HG02759 (cell line): Measurements from ENCODE around the gene TMEM44.
A peak's percentile ranks its signal among the peaks of the same experiment; 100 is the strongest.
"Not testable (repeated sequence)": the region's sequence is repeated elsewhere in the genome, so short reads cannot be mapped to it uniquely, and the experiment has no call there.

Source experiments
- ATAC-seq: cut with Tn5 transposase; IDR thresholded peaks from one replicate; pipeline ENCODE4 v1.9.1; 2021; ENCODE audit warnings: mild to moderate bottlenecking, moderate library complexity; ENCODE audit not compliant: unreplicated experiment

TMEM44 gene

GRCh38 chr3:194556086-194557056 is 76.8 kb downstream of the TMEM44 start:
- no peak for ATAC-seq

GRCh38 chr3:194555175-194556062 is 77.8 kb downstream of the TMEM44 start:
- ATAC-seq: no peak

GRCh38 chr3:194554473-194555123 is 78.6 kb downstream of the TMEM44 start:
- no peak for ATAC-seq

- ATAC-seq: no peak
Measured at GRCh38 chr3:194552327-194552949, 80.8 kb downstream of the TMEM44 start.

- ATAC-seq: no peak
Measured at GRCh38 chr3:194549853-194550252, 83.4 kb downstream of the TMEM44 start.

- ATAC-seq: no peak
Measured at GRCh38 chr3:194548346-194549321, 84.6 kb downstream of the TMEM44 start.

- ATAC-seq: no peak
Measured at GRCh38 chr3:194547042-194547441, 86.2 kb downstream of the TMEM44 start.

GRCh38 chr3:194545538-194545937 is 87.7 kb downstream of the TMEM44 start:
- ATAC-seq: not testable (repeated sequence)

GRCh38 chr3:194543550-194543949 is 89.7 kb downstream of the TMEM44 start:
- ATAC-seq: no peak

GRCh38 chr3:194541483-194541882 is 91.7 kb downstream of the TMEM44 start:
- ATAC-seq: peak; percentile 72

GRCh38 chr3:194540274-194540905 is 92.8 kb downstream of the TMEM44 start:
- no peak for ATAC-seq

DNA sequence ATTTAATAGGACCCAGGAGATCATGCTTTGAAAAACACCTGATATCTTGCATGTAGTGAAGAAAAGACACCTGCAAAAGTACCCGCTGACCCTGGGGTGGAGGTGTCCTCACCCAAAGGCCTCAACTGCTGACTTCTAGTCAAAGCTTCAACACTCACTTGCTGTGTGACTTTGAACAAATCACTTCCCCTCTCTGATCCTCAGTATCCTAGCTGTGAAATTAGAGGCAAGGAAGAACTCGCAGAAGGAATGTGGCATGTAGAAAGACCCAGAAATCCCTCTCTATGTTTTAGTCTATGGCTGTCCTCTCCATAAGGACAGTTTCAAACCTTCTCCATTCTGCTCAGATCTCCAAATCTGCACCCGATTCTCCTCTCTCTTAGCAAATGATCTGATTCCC is 93.7 kb downstream of the TMEM44 start:
- no peak for ATAC-seq

DNA sequence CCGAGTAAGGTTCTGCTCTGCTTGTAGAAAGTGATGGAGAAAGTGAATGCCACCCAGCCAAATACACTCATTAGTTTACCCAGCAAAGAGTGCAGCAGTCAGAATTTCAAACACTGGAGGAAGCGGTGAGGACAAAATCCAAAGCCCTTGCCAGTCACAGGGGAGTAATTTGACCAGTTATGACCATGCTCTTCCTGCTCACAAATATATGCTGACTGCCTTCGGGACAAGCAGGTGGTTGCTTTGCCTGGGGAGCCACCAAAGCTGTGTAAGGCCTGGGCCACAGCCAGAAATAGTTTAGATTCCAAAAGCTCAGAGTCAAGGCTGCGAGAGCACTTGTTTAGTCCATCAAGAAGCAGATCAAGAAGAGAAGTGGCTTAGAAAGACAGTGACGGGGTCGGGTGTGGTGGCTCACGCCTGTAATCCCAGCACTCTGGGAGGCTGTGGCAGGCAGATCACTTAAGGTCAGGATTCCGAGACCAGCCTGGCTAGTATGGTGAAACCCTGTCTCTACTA is 95.4 kb downstream of the TMEM44 start:
- ATAC-seq: no peak
